HepG2 (cell line): ENCODE measurements around the gene SPPL3. TPM values are rescaled to one million over a fixed set of nuclear protein-coding genes. Genes with fewer than 3 reads are reported as not detected.

Experiments
- ATAC-seq: fragments of 200-7000 bp; cut with Tn5 transposase; 3 replicates; pipeline ENCODE4 v1.9.1; 2020; ENCODE audit warnings: mild to moderate bottlenecking, moderate library complexity
- BruUV-seq: library from RNA; stranded (reverse); fragments of 400-500 nt; replicated peaks from 2 replicates; lab custom pipeline; 2021; lab: Mats Ljungman, UMichigan
- CTCF ChIA-PET: fragments of 300-600 bp; formaldehyde crosslinking; extraction: SDS; loops from one replicate; lab custom pipeline; 2021; ENCODE audit warnings: low total read pairs, inconsistent platforms, low intra/inter-chr PET ratio; lab: Yijun Ruan, JAX
- POLR2A ChIA-PET: fragments of 350-600 bp; sonication (Branson Sonifier 250); formaldehyde crosslinking; loops from one replicate; lab custom pipeline; 2020; ENCODE audit warnings: antibody characterized with exemption, inconsistent platforms; lab: Yijun Ruan, JAX
- DNase-seq: peaks from one replicate; pipeline ENCODE4 v3.0.0-alpha.2; 2015; ENCODE audit warnings: low spot score
- FAIRE-seq: peaks from 3 replicates; lab custom pipeline; 2011; peaks lifted over from hg19 to GRCh38; lab: Jason Lieb, UNC
- H2AFZ ChIP-seq: one replicate; pipeline ENCODE4 v1.6.1; 2011; ENCODE audit warnings: low read length, inconsistent platforms
- H3K27ac ChIP-seq: fragments of 300-600 bp; 3 replicates; pipeline ENCODE4 v1.8.0; 2011; ENCODE audit warnings: mixed run types, mild to moderate bottlenecking, mixed read lengths, low read length, inconsistent platforms; ENCODE audit not compliant: insufficient read depth; ENCODE audit errors: extremely low read length
- H3K27me3 ChIP-seq, 2 experiments: fragments of 200-600 bp in 1 of 2; 2 replicates in 1 of 2; 3 replicates in 1 of 2; pipeline versions ENCODE4 v1.6.0 to v1.8.0; 2011; ENCODE audit warnings: low read length in 2 of 2, mild to moderate bottlenecking in 2 of 2, moderate library complexity in 2 of 2, inconsistent platforms in 1 of 2; ENCODE audit not compliant: insufficient read depth in 2 of 2, control insufficient read depth in 1 of 2
- H3K36me3 ChIP-seq, 2 experiments: fragments of 200-600 bp in 1 of 2; replicated peaks in 1 of 2; 2 replicates in 1 of 2; 3 replicates in 1 of 2; pipeline versions ENCODE4 v1.5.1 to v1.8.0; 2011; ENCODE audit warnings: low read length in 2 of 2, inconsistent platforms in 1 of 2; ENCODE audit not compliant: insufficient read depth in 2 of 2, control insufficient read depth in 1 of 2
- H3K4me1 ChIP-seq: 2 replicates; pipeline ENCODE4 v1.5.1; 2012; ENCODE audit warnings: low read length, inconsistent platforms; ENCODE audit not compliant: insufficient read depth
- H3K4me2 ChIP-seq: 2 replicates; pipeline ENCODE4 v1.6.0; 2011; ENCODE audit warnings: low read depth, low read length, inconsistent platforms
- H3K4me3 ChIP-seq, 3 experiments: fragments of 200-600 bp in 1 of 3; sonication (generic), shearing (Covaris generic) in 1 of 3; replicated peaks in 1 of 3; 2 replicates each; pipeline ENCODE4 v1.5.1; 2011 to 2016; ENCODE audit warnings: low read length in 3 of 3, inconsistent platforms in 2 of 3, low read depth in 2 of 3, mild to moderate bottlenecking in 2 of 3, control low read depth in 1 of 3, mixed read lengths in 1 of 3; ENCODE audit not compliant: insufficient read depth in 1 of 3
- H3K79me2 ChIP-seq: one replicate; pipeline ENCODE4 v1.6.1; 2011; ENCODE audit warnings: low read length, inconsistent platforms; ENCODE audit not compliant: insufficient read depth
- H3K9ac ChIP-seq: 2 replicates; pipeline ENCODE4 v1.6.0; 2011; ENCODE audit warnings: mild to moderate bottlenecking, low read depth, low read length, inconsistent platforms; ENCODE audit not compliant: insufficient read depth
- H3K9me3 ChIP-seq: 2 replicates; pipeline ENCODE4 v1.5.1; 2012; ENCODE audit warnings: mild to moderate bottlenecking, low read length
- H4K20me1 ChIP-seq: 2 replicates; pipeline ENCODE4 v1.6.0; 2011; ENCODE audit warnings: inconsistent platforms, mild to moderate bottlenecking, low read length, moderate library complexity; ENCODE audit not compliant: insufficient read depth
- ASH2L ChIP-seq: fragments of 300-600, 200-600 bp; sonication (generic); IDR thresholded peaks from 2 replicates; pipeline ENCODE4 v1.7.0; 2017; ENCODE audit warnings: low read depth, mild to moderate bottlenecking, moderate library complexity, mixed read lengths, low read length; ENCODE audit not compliant: insufficient read length
- HNF4A ChIP-seq: sonication (generic); formaldehyde crosslinking; IDR thresholded peaks from 2 replicates; pipeline ENCODE4 v1.4.0; 2020; ENCODE audit warnings: missing genetic modification reagents
- MYNN ChIP-seq: sonication (generic); formaldehyde crosslinking; IDR thresholded peaks from 2 replicates; pipeline ENCODE4 v1.4.0; 2020; ENCODE audit warnings: mild to moderate bottlenecking, low read depth, missing genetic modification reagents
- PAXIP1 ChIP-seq: sonication (generic); formaldehyde crosslinking; conservative IDR thresholded peaks from 2 replicates; pipeline ENCODE4 v1.4.0; 2020; ENCODE audit warnings: mild to moderate bottlenecking, missing genetic modification reagents, moderate library complexity
- ZNF281 ChIP-seq: sonication (generic); formaldehyde crosslinking; IDR thresholded peaks from 2 replicates; pipeline ENCODE4 v1.4.0; 2020; ENCODE audit warnings: missing genetic modification reagents, borderline replicate concordance
- ZNF614 ChIP-seq: IDR thresholded peaks from 2 replicates; pipeline ENCODE4 v1.6.1; 2018; ENCODE audit warnings: missing biosample characterization, missing genetic modification reagents, inconsistent platforms, borderline replicate concordance
- ZNF773 ChIP-seq: sonication (generic); formaldehyde crosslinking; IDR thresholded peaks from 2 replicates; pipeline ENCODE4 v1.4.0; 2020; ENCODE audit warnings: missing genetic modification reagents, borderline replicate concordance
- WGBS: methylation state at CpG from one replicate; pipeline ENCODE4 v1.1.6; 2017; ENCODE audit warnings: low lambda C conversion rate; 5-methylcytosine and 5-hydroxymethylcytosine counted together
- in situ Hi-C: cut with HindIII; loops from 2 replicates; pipeline ENCODE4 v1.10.0; 2017; ENCODE audit warnings: low pct_unique_long_range_greater_than_20kb; ENCODE audit not compliant: extremely low pct_ligation_motif_present
- intact Hi-C: fragments of 100-400 bp; cut with micrococcal nuclease; formaldehyde crosslinking; loops from one replicate; pipeline ENCODE4 v1.10.0; 2022; ENCODE audit not compliant: unreplicated experiment
- polyA plus RNA-seq, 8 experiments: library from polyadenylated mRNA; depleted of rRNA in 3 of 8; stranded (reverse) in 7 of 8; unstranded in 1 of 8; fragments of >200 nt; fragmentation: Illumina TruSeq in 4 of 8; extraction: Trizol in 4 of 8; gene quantifications; 2 replicates each; pipeline versions ENCODE4 v1.2.1 to v1.2.3, GENCODE V29; 2011 to 2016; ENCODE audit warnings: low read depth in 4 of 8, missing spikeins in 1 of 8, mixed read lengths in 1 of 8; ENCODE audit not compliant: insufficient read depth in 1 of 8
- total RNA-seq, 5 experiments: library from RNA; depleted of rRNA; stranded (reverse); fragments of >200 nt; fragmentation: Illumina TruSeq; extraction: Trizol; gene quantifications; 2 replicates each; pipeline ENCODE4 v1.2.3, GENCODE V29; 2016; ENCODE audit warnings: low read depth in 1 of 5
- TF ChIP-seq, protein P1 (sequence below): sonication (generic); formaldehyde crosslinking; IDR thresholded peaks from 2 replicates; pipeline ENCODE4 v1.4.0; 2020; ENCODE audit warnings: low read depth, mild to moderate bottlenecking, missing genetic modification reagents

The SPPL3 gene
- total and polyA plus RNA-seq, 2 of the 13 experiments (the other 11 are each of a cell fraction or from before 2014, with no cell fraction given) = 8.9 to 9.1 TPM

- in situ Hi-C loops = no loop called here
- no peaks in the 10 kb centered on the region; the same call in 1 of the 2 replicates for H4K20me1 ChIP-seq
- ATAC-seq (peak; percentile 87), DNase-seq (peak; percentile 63)
- CTCF ChIA-PET = no interaction called here
- H3K27me3 ChIP-seq = no peaks in the 10 kb centered on the region
- H3K9ac ChIP-seq = no peak overlapping the region
- no peaks in the 10 kb centered on the region; a peak in 1 of 5 replicates for H3K36me3 ChIP-seq
- no peaks in the 10 kb centered on the region for H3K79me2 ChIP-seq
- TF ChIP-seq MYNN (no peak), PAXIP1 (peak; percentile 42; the same call in 1 of the 2 replicates), ZNF281 (CRISPR knock-in tag) (peak; percentile 71; the same call in 1 of the 2 replicates), ZNF773 (CRISPR knock-in tag) (no peak), ASH2L (peak; percentile 16), HNF4A (CRISPR knock-in tag) (peak; percentile 60; the same call in 1 of the 2 replicates), ZNF614 (peak; percentile 47; the same call in 1 of the 2 replicates)
- TF ChIP-seq, protein P1, sequence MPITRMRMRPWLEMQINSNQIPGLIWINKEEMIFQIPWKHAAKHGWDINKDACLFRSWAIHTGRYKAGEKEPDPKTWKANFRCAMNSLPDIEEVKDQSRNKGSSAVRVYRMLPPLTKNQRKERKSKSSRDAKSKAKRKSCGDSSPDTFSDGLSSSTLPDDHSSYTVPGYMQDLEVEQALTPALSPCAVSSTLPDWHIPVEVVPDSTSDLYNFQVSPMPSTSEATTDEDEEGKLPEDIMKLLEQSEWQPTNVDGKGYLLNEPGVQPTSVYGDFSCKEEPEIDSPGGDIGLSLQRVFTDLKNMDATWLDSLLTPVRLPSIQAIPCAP (CRISPR knock-in tag) = no peak
- TF ChIP-seq, all 625 proteins: peak for 5
- intact Hi-C loops = no loop called here
- FAIRE-seq = peak; percentile 28
- POLR2A ChIA-PET = no interaction called here
- H3K4me3 ChIP-seq = no peak overlapping the region
- BruUV-seq = no TSS peak
- H3K27ac ChIP-seq = peak overlapping the region; percentile 48
- 43% methylated on average over 3 of the region's 3 CpGs for WGBS
- peaks cover 31% of the 10 kb centered on the region for H3K4me1 ChIP-seq
- H3K9me3 ChIP-seq = peaks cover 7% of the 10 kb centered on the region; the same call in 1 of the 2 replicates
- peak overlapping the region; percentile 29; the same call in 1 of the 2 replicates for H3K4me2 ChIP-seq
- no peak overlapping the region for H2AFZ ChIP-seq
These were observed 104.7 kb downstream of the SPPL3 start for GRCh38 chr12:120799243-120800045.
